ENCODE data around the gene ELANE.

Gene ELANE

GRCh38 chr19:813219-814151, 38.6 kb upstream of the ELANE start:
- no peak for TF ChIP-seq EZH2phosphoT487 (IDR thresholded peaks at IDR 0.05; ENCODE audit: borderline replicate concordance)
- no peak for TF ChIP-seq CTCF (conservative IDR thresholded peaks at IDR 0.05; ENCODE audit: low read length)
- H3K9ac ChIP-seq (ENCODE audit: low read depth, low read length, poor library complexity, severe bottlenecking) = no peak overlapping the region
- no peak overlapping the region for H2AFZ ChIP-seq (ENCODE audit: low read length)
- H3K27me3 ChIP-seq (ENCODE audit: insufficient read depth, low read length, poor library complexity, severe bottlenecking) = no peaks in the 10 kb centered on the region
- H3F3A ChIP-seq (ENCODE audit: low read depth) = peaks cover 18% of the 10 kb centered on the region; the same call in 1 of the 2 replicates
- H4K20me1 ChIP-seq (ENCODE audit: insufficient read depth, low read length, poor library complexity, severe bottlenecking) = peaks cover 34% of the 10 kb centered on the region
- H3K4me3 ChIP-seq (ENCODE audit: low read length, poor library complexity, severe bottlenecking) = no peak overlapping the region
- no peaks in the 10 kb centered on the region for H3K9me2 ChIP-seq (replicated peaks; ENCODE audit: low read depth, low read length)
- H3K4me2 ChIP-seq (ENCODE audit: low read depth, low read length, poor library complexity, severe bottlenecking) = no peak overlapping the region
- no peaks in the 10 kb centered on the region for H3K4me1 ChIP-seq (ENCODE audit: insufficient read depth, low read length, poor library complexity, severe bottlenecking)
- H3K79me2 ChIP-seq (ENCODE audit: insufficient read depth, low read length) = peaks cover 8% of the 10 kb centered on the region; the same call in 1 of the 2 replicates
- H3K36me3 ChIP-seq (ENCODE audit: insufficient read depth, low read length) = peaks cover 52% of the 10 kb centered on the region; the same call in 1 of the 2 replicates
- H3K9me3 ChIP-seq (ENCODE audit: insufficient read depth, low read depth, low read length) = no peaks in the 10 kb centered on the region

GRCh38 chr19:814152-815078, 37.7 kb upstream of the ELANE start:
- Histone ChIP-seq H4K20me1 (ENCODE audit: insufficient read depth, low read length, poor library complexity, severe bottlenecking) (peaks cover 25% of the 10 kb centered on the region), H3K27me3 (ENCODE audit: insufficient read depth, low read length, poor library complexity, severe bottlenecking) (no peaks in the 10 kb centered on the region), H3F3A (ENCODE audit: low read depth) (peaks cover 18% of the 10 kb centered on the region; the same call in 1 of the 2 replicates), H3K36me3 (ENCODE audit: insufficient read depth, low read length) (peaks cover 43% of the 10 kb centered on the region; the same call in 1 of the 2 replicates), H3K9ac (ENCODE audit: low read depth, low read length, poor library complexity, severe bottlenecking) (no peak overlapping the region), H2AFZ (ENCODE audit: low read length) (no peak overlapping the region), H3K9me2 (replicated peaks; ENCODE audit: low read depth, low read length) (no peaks in the 10 kb centered on the region), H3K4me3 (ENCODE audit: low read length, poor library complexity, severe bottlenecking) (no peak overlapping the region), H3K4me2 (ENCODE audit: low read depth, low read length, poor library complexity, severe bottlenecking) (no peak overlapping the region), H3K79me2 (ENCODE audit: insufficient read depth, low read length) (peaks cover 1% of the 10 kb centered on the region; the same call in 1 of the 2 replicates), H3K4me1 (ENCODE audit: insufficient read depth, low read length, poor library complexity, severe bottlenecking) (no peaks in the 10 kb centered on the region), H3K9me3 (ENCODE audit: insufficient read depth, low read depth, low read length) (no peaks in the 10 kb centered on the region)
- TF ChIP-seq CTCF (conservative IDR thresholded peaks at IDR 0.05; ENCODE audit: low read length) (no peak), EZH2phosphoT487 (IDR thresholded peaks at IDR 0.05; ENCODE audit: borderline replicate concordance) (no peak)

- Histone ChIP-seq H3F3A (ENCODE audit: low read depth) (peaks cover 16% of the 10 kb centered on the region; the same call in 1 of the 2 replicates), H3K36me3 (ENCODE audit: insufficient read depth, low read length) (peaks cover 35% of the 10 kb centered on the region; the same call in 1 of the 2 replicates), H4K20me1 (ENCODE audit: insufficient read depth, low read length, poor library complexity, severe bottlenecking) (peaks cover 22% of the 10 kb centered on the region), H3K9me3 (ENCODE audit: insufficient read depth, low read depth, low read length) (no peaks in the 10 kb centered on the region), H3K9ac (ENCODE audit: low read depth, low read length, poor library complexity, severe bottlenecking) (no peak overlapping the region), H3K4me3 (ENCODE audit: low read length, poor library complexity, severe bottlenecking) (no peak overlapping the region), H3K4me2 (ENCODE audit: low read depth, low read length, poor library complexity, severe bottlenecking) (no peak overlapping the region), H2AFZ (ENCODE audit: low read length) (no peak overlapping the region), H3K9me2 (replicated peaks; ENCODE audit: low read depth, low read length) (no peaks in the 10 kb centered on the region), H3K79me2 (ENCODE audit: insufficient read depth, low read length) (no peaks in the 10 kb centered on the region), H3K27me3 (ENCODE audit: insufficient read depth, low read length, poor library complexity, severe bottlenecking) (no peaks in the 10 kb centered on the region), H3K4me1 (ENCODE audit: insufficient read depth, low read length, poor library complexity, severe bottlenecking) (no peaks in the 10 kb centered on the region)
- TF ChIP-seq CTCF (conservative IDR thresholded peaks at IDR 0.05; ENCODE audit: low read length) = no peak
- no peak for TF ChIP-seq EZH2phosphoT487 (IDR thresholded peaks at IDR 0.05; ENCODE audit: borderline replicate concordance)
Observed at GRCh38 chr19:815079-815774, 36.9 kb upstream of the ELANE start.
